ENCODE results near the gene MACF1. TPM values are rescaled to one million over a fixed set of nuclear protein-coding genes. Genes with fewer than 3 reads are reported as not detected.

The MACF1 gene
- total RNA-seq, 1 donor: 284 TPM

DNA sequence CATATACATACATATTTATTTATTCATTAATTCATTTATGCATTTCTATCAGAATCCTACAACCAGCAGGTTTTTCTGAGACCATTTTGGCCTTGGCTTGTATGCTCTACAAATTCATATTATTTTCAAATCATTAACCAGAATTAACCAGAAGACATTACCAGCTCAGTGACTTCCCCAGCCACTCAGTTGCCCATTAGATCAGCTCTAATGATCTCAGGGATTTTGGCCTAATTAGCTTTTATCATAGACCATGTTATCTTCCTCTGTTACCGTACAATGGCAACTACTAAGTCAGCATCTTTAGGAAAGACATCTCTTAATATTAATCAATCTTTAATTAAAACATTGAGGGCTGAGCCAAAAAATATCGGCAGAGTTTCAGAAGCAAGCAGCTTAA lies 196.6 kb downstream of the MACF1 start:
- no peak for DNase-seq (ENCODE audit: low read depth)
- no peak for TF ChIP-seq CTCF (IDR thresholded peaks at IDR 0.05; ENCODE audit: insufficient read depth, low read length)
- no peak overlapping the region for H3K4me3 ChIP-seq (ENCODE audit: low read depth, low read length)

GRCh38 chr1:39404876-39405275 lies 200.4 kb downstream of the MACF1 start:
- no peak overlapping the region for H3K4me3 ChIP-seq (ENCODE audit: low read depth, low read length)
- DNase-seq (ENCODE audit: low read depth): no peak
- no peak for TF ChIP-seq CTCF (IDR thresholded peaks at IDR 0.05; ENCODE audit: insufficient read depth, low read length)

DNA sequence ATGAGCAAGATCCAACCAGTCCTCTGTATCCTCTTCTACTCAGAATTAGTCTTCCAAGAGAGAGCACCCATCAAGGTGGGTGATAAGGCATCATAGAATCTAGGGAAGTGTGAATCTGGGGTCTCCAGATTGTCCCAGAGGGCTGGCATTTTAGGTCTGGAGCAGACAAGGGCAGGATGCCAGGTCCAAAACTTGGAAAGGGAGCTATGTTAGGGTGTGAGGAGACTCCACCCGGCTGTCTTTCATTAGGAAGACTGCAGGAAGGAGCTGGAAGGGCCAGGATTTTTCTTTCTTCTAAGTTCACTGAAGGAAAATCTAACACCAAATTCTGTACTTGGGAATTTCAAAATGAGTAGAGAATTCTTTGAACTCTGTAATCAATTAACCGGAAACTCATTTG lies 200.9 kb downstream of the MACF1 start:
- no peak overlapping the region for H3K4me3 ChIP-seq (ENCODE audit: low read depth, low read length)
- TF ChIP-seq CTCF (IDR thresholded peaks at IDR 0.05; ENCODE audit: insufficient read depth, low read length): no peak
- peak; percentile 59 for DNase-seq (ENCODE audit: low read depth)

DNA sequence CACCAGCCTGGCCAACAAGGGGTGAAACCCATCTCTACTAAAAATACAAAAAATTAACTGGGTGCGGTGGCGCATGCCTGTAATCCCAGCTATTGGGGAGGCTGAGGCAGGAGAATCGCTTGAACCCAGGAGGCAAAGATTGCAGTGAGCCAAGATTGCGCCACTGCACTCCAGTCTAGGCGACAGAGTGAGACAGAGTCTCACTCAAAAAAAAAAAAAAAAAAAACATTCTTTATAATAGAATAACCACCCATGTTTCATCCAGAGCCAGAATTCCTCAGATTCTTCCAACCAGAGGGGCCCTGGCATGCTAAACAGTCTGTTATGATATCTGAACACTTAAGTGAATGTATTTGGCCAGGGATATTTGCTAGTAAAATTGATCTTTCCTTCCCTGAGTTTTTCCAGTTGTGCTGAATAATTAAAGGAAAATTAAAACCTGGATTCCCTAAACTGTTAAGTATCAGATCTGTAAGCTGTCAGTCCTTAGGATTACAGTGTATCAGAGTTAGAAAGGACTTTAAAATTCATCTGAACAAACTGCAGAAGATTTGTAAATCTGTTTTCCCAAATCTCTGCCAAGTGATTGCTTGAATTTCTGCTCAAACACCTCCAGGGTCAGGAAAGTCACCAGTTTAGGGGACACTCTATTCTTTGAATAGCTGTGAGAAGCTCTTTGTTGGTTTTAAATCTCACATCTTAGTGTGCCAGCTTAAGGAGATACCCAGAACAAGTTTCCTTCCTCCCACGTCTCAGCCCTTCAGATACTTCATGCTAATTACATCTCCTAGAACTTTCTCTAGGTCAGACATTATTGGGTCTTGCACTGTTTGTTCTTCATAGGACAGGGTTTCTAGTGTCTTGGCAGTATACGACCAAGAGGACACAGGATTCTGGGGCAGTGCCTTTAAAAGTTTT lies 202.3 kb downstream of the MACF1 start:
- no peak overlapping the region for H3K4me3 ChIP-seq (ENCODE audit: low read depth, low read length)
- TF ChIP-seq CTCF (IDR thresholded peaks at IDR 0.05; ENCODE audit: insufficient read depth, low read length): no peak
- DNase-seq (ENCODE audit: low read depth): peak; percentile 91

DNA sequence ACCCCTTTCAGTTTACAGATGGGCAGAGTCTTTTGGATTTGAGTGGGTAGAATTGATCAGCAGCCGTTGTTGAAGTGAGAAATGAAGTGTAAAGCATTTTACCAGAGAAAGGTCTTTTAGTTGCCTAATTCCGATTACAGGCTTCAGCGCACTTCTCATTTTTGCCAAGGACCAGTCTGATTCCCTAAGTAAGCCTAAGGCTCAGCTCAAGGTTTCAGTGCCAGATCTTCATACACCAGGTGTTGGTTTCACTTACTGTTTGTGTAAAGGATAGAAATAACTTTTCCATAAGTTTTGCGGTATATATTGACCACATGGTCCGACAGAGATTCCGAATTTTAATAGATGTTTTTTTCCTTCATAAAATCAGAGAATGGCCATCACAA lies 203.0 kb downstream of the MACF1 start:
- no peak for TF ChIP-seq CTCF (IDR thresholded peaks at IDR 0.05; ENCODE audit: insufficient read depth, low read length)
- DNase-seq (ENCODE audit: low read depth): no peak
- H3K4me3 ChIP-seq (ENCODE audit: low read depth, low read length): peak overlapping the region; percentile 74

DNA sequence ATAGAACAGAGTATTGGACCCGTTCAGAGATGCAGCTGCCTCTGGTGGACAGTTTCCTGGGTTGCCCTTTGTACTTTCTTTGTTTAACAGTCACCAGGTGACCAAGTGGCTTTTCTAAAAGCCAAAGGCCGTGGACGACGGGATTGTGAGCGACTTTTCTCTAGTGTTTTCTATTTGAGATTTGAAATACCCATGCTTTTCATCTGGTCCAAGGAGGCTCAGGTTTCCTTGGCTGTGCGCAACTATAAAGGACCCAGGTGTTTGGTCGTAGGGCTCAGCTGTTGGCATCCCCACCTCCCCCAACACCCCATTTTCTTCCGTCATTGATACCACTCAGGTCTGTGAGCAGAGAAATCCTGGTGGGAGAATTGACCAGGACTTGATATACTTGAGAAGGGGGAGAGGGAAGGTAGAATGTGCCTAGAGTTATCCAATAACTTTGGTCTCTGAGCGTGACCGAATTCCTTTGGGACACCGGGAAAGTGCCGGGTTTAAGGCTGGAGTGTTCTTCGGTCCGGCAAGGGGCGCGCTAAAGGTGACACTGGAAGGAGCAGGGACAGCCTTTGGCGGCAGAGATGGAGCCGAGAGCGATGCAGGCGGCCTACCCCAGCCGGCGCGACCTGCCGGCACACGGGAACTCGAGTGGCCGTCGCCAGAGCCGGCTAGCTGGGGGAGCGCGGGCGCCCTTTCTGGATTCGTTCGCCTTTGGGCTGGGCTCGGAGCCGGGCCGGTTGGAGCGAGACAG lies 203.6 kb downstream of the MACF1 start:
- H3K4me3 ChIP-seq (ENCODE audit: low read depth, low read length): peak overlapping the region; percentile 74
- peak; percentile 14 for TF ChIP-seq CTCF (IDR thresholded peaks at IDR 0.05; ENCODE audit: insufficient read depth, low read length)
- no peak for DNase-seq (ENCODE audit: low read depth)

Data from fibroblast of the aortic adventitia (primary cell).